Gastroesophageal sphincter (tissue), 2 donors: ENCODE results near the gene AGAP3.

ENCODE experiments used
- EP300 ChIP-seq: sonication (generic); formaldehyde crosslinking; IDR thresholded peaks from one replicate; pipeline ENCODE4 v1.6.1; 2017; ENCODE audit warnings: antibody characterized with exemption, mild to moderate bottlenecking
- POLR2AphosphoS5 ChIP-seq: sonication (generic); formaldehyde crosslinking; IDR thresholded peaks from one replicate; pipeline ENCODE4 v1.6.1; 2017; ENCODE audit warnings: antibody characterized with exemption

DNA sequence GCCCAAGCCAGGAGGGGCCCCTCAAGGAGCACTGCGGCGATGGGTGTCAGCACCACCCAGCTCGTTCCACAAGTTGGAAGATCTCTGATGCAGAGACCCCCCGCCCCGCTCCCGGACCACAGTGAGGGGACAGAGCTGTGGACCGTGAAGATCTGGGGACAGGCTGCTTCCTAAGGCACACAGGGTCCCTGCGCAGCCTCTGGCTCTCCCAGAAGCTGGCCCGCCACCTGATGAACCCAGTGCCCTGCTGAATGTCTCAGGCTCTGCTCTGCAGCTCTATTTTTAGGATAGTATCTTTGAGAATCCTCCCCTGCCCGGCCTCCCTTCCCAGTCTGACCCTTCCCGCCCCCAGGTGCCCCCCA is 51.5 kb downstream of the AGAP3 start:
- TF ChIP-seq POLR2AphosphoS5 = no peak
- no peak for TF ChIP-seq EP300
